Liver (tissue), 9 donors: ENCODE measurements around the gene RTF1. TPM values are rescaled to one million over a fixed set of nuclear protein-coding genes. Genes with fewer than 3 reads are reported as not detected.

Experiments
- DNase-seq: peaks from one replicate; pipeline ENCODE4 v3.0.0-alpha.2; 2017; ENCODE audit warnings: low spot score
- H3K27ac ChIP-seq, 2 donors: one replicate each; pipeline ENCODE4 v1.7.0; 2013; ENCODE audit warnings: inconsistent platforms in 2 of 2, low read length in 2 of 2, control low read depth in 1 of 2, low read depth in 1 of 2, mild to moderate bottlenecking in 1 of 2
- H3K27me3 ChIP-seq, 4 donors: one replicate each; pipeline versions ENCODE4 v1.6.1 to v1.7.0; 2013; ENCODE audit warnings: low read length in 3 of 4, inconsistent platforms in 1 of 4, mild to moderate bottlenecking in 1 of 4, moderate library complexity in 1 of 4; ENCODE audit not compliant: control insufficient read depth in 4 of 4, insufficient read depth in 4 of 4
- H3K36me3 ChIP-seq, 4 donors: one replicate each; pipeline versions ENCODE4 v1.6.1 to v1.7.0; 2013; ENCODE audit warnings: low read length in 3 of 4, mild to moderate bottlenecking in 3 of 4, low read depth in 1 of 4, moderate library complexity in 1 of 4; ENCODE audit not compliant: control insufficient read depth in 4 of 4, insufficient read depth in 3 of 4
- H3K4me1 ChIP-seq, 4 donors: one replicate each; pipeline versions ENCODE4 v1.6.1 to v1.7.0; 2013; ENCODE audit warnings: low read length in 3 of 4, mild to moderate bottlenecking in 3 of 4, moderate library complexity in 1 of 4; ENCODE audit not compliant: control insufficient read depth in 4 of 4, insufficient read depth in 4 of 4
- H3K4me3 ChIP-seq, 3 donors: one replicate each; pipeline versions ENCODE4 v1.6.1 to v1.7.0; 2013; ENCODE audit warnings: low read length in 3 of 3, control low read depth in 1 of 3, low read depth in 1 of 3, mild to moderate bottlenecking in 1 of 3
- H3K9ac ChIP-seq, 2 donors: one replicate each; pipeline ENCODE4 v1.7.0; 2013; ENCODE audit warnings: low read length in 2 of 2, mild to moderate bottlenecking in 2 of 2, moderate library complexity in 2 of 2, control low read depth in 1 of 2, low read depth in 1 of 2
- H3K9me3 ChIP-seq, 4 donors: one replicate each; pipeline versions ENCODE4 v1.6.1 to v1.7.0; 2013; ENCODE audit warnings: low read length in 3 of 4; ENCODE audit not compliant: control insufficient read depth in 4 of 4
- EGR1 ChIP-seq, 2 donors: IDR thresholded peaks; 2 replicates each; pipeline ENCODE4 v1.6.1; 2016 to 2018; ENCODE audit warnings: antibody characterized with exemption in 2 of 2, low read depth in 2 of 2
- FOXA1 ChIP-seq: IDR thresholded peaks from 2 replicates; pipeline ENCODE4 v1.6.1; 2016; ENCODE audit warnings: antibody characterized with exemption
- HNF4G ChIP-seq: IDR thresholded peaks from 2 replicates; pipeline ENCODE4 v1.6.1; 2016; ENCODE audit warnings: antibody characterized with exemption
- JUND ChIP-seq, 2 donors: IDR thresholded peaks; 2 replicates each; pipeline ENCODE4 v1.6.1; 2016; ENCODE audit warnings: antibody characterized with exemption in 2 of 2
- NR2F2 ChIP-seq: IDR thresholded peaks from 2 replicates; pipeline ENCODE4 v1.6.1; 2016; ENCODE audit warnings: antibody characterized with exemption
- RXRA ChIP-seq, 2 donors: IDR thresholded peaks; 2 replicates each; pipeline ENCODE4 v1.6.1; 2017 to 2018; ENCODE audit warnings: antibody characterized with exemption in 2 of 2, mild to moderate bottlenecking in 1 of 2
- SP1 ChIP-seq: IDR thresholded peaks from 2 replicates; pipeline ENCODE4 v1.6.1; 2018; ENCODE audit warnings: antibody characterized with exemption, mild to moderate bottlenecking
- TAF1 ChIP-seq: conservative IDR thresholded peaks from 2 replicates; pipeline ENCODE4 v1.6.1; 2016; ENCODE audit warnings: antibody characterized with exemption, mild to moderate bottlenecking
- WGBS: extraction: QIAGEN DNeasy Blood & Tissue Kit; methylation state at CpG from one replicate; pipeline ENCODE4 v1.1.7; 2013; 5-methylcytosine and 5-hydroxymethylcytosine counted together
- polyA plus RNA-seq, 2 donors: library from polyadenylated mRNA; stranded (reverse) in 1 of 2; unstranded in 1 of 2; fragments of 200-250 nt in 1 of 2; fragments of >200 nt in 1 of 2; fragmentation: Nextera tagmentation in 1 of 2; extraction: Ambion mirVana in 1 of 2; gene quantifications; one replicate each; pipeline versions ENCODE4 v1.2.1 to v1.2.3, GENCODE V29; 2013 to 2015
- total RNA-seq, 2 donors: library from RNA; depleted of rRNA; stranded (reverse); fragments of >200 nt; gene quantifications; one replicate each; pipeline ENCODE4 v1.2.3, GENCODE V29; 2014
- TF ChIP-seq, protein P1 (sequence below): IDR thresholded peaks from 2 replicates; pipeline ENCODE4 v1.6.1; 2016; ENCODE audit warnings: antibody characterized with exemption
- TF ChIP-seq, protein P2 (sequence below): IDR thresholded peaks from 2 replicates; pipeline ENCODE4 v1.6.1; 2016; ENCODE audit warnings: antibody characterized with exemption
- TF ChIP-seq, protein P3 (sequence below): fragments of 150-350 bp; IDR thresholded peaks from 2 replicates; pipeline ENCODE4 v1.5.1; 2017; ENCODE audit warnings: improper control_type of control experiment, low read depth, low read length; ENCODE audit not compliant: missing input control
- TF ChIP-seq, protein P4 (sequence below): IDR thresholded peaks from 2 replicates; pipeline ENCODE4 v1.6.1; 2016; ENCODE audit warnings: antibody characterized with exemption, mild to moderate bottlenecking
- TF ChIP-seq, protein P5 (sequence below): IDR thresholded peaks from 2 replicates; pipeline ENCODE4 v1.6.1; 2016; ENCODE audit warnings: antibody characterized with exemption
- donor health status: healthy.
- donor health status: healthy.
- donor health status: healthy.
- donor health status: healthy.
- donor health status: healthy.

The RTF1 gene
- total and polyA plus RNA-seq, 4 donors: 8.3 to 37.7 (median 12.1) TPM

DNA sequence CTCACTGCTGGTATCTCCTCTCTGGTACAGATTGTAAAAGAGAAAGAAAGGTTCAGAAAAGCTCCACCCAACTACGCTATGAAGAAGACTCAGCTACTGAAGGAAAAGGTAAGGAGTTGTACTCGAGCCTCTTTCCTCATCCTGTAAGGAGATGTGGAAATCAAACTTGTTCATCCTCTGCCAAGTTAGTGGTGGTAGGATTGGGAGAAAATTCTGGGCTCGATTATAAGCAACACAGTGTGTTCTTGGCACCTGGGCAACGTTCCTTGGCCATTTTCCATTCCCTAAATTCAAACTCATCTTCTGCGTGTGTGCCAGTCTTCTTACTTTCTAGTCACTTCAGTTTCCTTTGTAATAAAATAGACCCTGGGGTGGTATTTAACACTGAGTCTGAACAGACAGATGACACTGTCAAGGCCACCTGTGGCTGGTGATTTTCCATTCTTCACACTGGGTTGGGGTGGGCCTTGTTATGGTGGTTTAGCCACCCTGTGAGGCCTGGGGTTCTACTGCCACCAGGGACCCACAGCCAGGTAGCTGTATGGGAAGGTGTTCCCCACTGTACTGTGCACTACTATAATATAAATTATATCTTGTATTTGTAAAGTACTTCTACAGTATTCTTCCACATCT lies 59.6 kb downstream of the RTF1 start:
- WGBS: 84% methylated on average over 5 of the region's 5 CpGs
- H3K9me3 ChIP-seq: no peaks in the 10 kb centered on the region
- H3K9ac ChIP-seq: no peak overlapping the region
- DNase-seq: no peak
- no peak for TF ChIP-seq EGR1 (IDR thresholded peaks at IDR 0.05; ENCODE audit: low read depth in 2 of 2)
- no peak for TF ChIP-seq NR2F2
- TF ChIP-seq RXRA (IDR thresholded peaks at IDR 0.05): no peak
- TF ChIP-seq, protein P1, sequence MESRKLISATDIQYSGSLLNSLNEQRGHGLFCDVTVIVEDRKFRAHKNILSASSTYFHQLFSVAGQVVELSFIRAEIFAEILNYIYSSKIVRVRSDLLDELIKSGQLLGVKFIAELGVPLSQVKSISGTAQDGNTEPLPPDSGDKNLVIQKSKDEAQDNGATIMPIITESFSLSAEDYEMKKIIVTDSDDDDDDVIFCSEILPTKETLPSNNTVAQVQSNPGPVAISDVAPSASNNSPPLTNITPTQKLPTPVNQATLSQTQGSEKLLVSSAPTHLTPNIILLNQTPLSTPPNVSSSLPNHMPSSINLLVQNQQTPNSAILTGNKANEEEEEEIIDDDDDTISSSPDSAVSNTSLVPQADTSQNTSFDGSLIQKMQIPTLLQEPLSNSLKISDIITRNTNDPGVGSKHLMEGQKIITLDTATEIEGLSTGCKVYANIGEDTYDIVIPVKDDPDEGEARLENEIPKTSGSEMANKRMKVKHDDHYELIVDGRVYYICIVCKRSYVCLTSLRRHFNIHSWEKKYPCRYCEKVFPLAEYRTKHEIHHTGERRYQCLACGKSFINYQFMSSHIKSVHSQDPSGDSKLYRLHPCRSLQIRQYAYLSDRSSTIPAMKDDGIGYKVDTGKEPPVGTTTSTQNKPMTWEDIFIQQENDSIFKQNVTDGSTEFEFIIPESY: no peak
- TF ChIP-seq JUND (IDR thresholded peaks at IDR 0.05): no peak
- TF ChIP-seq FOXA1: no peak
- TF ChIP-seq, protein P2, sequence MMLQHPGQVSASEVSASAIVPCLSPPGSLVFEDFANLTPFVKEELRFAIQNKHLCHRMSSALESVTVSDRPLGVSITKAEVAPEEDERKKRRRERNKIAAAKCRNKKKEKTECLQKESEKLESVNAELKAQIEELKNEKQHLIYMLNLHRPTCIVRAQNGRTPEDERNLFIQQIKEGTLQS: no peak
- TF ChIP-seq, protein P3, sequence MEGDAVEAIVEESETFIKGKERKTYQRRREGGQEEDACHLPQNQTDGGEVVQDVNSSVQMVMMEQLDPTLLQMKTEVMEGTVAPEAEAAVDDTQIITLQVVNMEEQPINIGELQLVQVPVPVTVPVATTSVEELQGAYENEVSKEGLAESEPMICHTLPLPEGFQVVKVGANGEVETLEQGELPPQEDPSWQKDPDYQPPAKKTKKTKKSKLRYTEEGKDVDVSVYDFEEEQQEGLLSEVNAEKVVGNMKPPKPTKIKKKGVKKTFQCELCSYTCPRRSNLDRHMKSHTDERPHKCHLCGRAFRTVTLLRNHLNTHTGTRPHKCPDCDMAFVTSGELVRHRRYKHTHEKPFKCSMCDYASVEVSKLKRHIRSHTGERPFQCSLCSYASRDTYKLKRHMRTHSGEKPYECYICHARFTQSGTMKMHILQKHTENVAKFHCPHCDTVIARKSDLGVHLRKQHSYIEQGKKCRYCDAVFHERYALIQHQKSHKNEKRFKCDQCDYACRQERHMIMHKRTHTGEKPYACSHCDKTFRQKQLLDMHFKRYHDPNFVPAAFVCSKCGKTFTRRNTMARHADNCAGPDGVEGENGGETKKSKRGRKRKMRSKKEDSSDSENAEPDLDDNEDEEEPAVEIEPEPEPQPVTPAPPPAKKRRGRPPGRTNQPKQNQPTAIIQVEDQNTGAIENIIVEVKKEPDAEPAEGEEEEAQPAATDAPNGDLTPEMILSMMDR: no peak
- TF ChIP-seq, protein P4, sequence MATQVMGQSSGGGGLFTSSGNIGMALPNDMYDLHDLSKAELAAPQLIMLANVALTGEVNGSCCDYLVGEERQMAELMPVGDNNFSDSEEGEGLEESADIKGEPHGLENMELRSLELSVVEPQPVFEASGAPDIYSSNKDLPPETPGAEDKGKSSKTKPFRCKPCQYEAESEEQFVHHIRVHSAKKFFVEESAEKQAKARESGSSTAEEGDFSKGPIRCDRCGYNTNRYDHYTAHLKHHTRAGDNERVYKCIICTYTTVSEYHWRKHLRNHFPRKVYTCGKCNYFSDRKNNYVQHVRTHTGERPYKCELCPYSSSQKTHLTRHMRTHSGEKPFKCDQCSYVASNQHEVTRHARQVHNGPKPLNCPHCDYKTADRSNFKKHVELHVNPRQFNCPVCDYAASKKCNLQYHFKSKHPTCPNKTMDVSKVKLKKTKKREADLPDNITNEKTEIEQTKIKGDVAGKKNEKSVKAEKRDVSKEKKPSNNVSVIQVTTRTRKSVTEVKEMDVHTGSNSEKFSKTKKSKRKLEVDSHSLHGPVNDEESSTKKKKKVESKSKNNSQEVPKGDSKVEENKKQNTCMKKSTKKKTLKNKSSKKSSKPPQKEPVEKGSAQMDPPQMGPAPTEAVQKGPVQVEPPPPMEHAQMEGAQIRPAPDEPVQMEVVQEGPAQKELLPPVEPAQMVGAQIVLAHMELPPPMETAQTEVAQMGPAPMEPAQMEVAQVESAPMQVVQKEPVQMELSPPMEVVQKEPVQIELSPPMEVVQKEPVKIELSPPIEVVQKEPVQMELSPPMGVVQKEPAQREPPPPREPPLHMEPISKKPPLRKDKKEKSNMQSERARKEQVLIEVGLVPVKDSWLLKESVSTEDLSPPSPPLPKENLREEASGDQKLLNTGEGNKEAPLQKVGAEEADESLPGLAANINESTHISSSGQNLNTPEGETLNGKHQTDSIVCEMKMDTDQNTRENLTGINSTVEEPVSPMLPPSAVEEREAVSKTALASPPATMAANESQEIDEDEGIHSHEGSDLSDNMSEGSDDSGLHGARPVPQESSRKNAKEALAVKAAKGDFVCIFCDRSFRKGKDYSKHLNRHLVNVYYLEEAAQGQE: no peak
- TF ChIP-seq HNF4G: no peak
- TF ChIP-seq SP1: no peak
- TF ChIP-seq, protein P5, sequence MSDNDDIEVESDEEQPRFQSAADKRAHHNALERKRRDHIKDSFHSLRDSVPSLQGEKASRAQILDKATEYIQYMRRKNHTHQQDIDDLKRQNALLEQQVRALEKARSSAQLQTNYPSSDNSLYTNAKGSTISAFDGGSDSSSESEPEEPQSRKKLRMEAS: no peak
- no peak for TF ChIP-seq TAF1
- H3K27ac ChIP-seq: no peak overlapping the region
- H3K4me3 ChIP-seq: no peak overlapping the region
- H3K36me3 ChIP-seq: peaks cover 9 to 64% (median 55%) of the 10 kb centered on the region in 4 donors
- peaks cover 4 to 11% (median 9%) of the 10 kb centered on the region in 4 donors for H3K4me1 ChIP-seq
- H3K27me3 ChIP-seq: no peaks in the 10 kb centered on the region

DNA sequence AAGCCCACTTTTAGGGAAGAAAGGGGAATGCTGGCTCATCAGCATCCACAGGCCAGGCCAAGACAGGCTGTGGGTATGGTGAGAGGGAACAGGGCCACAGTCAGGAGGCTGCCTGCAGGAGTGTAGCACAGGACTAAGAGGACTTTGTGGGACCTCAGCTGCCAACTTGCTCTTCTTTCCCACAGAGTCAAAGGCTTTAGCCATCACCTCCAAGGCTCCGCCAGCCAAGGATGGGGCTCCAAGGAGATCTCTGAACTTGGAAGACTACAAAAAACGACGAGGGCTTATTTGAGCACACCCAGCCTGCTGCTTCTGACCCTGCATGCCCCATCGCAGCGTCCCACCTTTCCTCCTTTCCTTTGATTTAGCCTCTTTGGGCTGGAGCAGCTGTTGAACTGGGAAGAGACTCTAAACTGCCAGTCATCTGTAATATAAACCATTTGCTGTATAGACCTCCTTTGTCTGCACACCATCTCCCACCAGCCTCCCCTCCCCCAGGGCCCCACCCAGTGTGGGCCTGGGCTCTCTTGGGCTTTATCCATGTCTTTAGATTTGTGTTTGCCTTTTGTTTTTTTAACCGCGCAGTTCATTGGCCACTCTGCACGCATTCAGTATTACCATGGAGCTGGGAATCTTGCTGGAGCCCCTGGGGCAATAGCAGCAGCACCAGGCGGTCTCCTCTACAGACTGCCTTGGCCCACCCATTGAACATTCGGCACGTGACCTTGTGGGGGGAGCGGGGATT lies 63.7 kb downstream of the RTF1 start:
- Histone ChIP-seq H3K4me1 (no peaks in the 10 kb centered on the region), H3K27me3 (no peaks in the 10 kb centered on the region), H3K36me3 (peaks cover 10 to 57% (median 47%) of the 10 kb centered on the region in 4 donors), H3K27ac (no peak overlapping the region), H3K9me3 (no peaks in the 10 kb centered on the region), H3K9ac (no peak overlapping the region), H3K4me3 (no peak overlapping the region)
- no peak for DNase-seq
- 96% methylated on average over 12 of the region's 12 CpGs for WGBS
- TF ChIP-seq, protein P1: no peak
- TF ChIP-seq, protein P4: no peak
- TF ChIP-seq, protein P2: no peak
- no peak for TF ChIP-seq NR2F2
